NB4 (cell line): ENCODE data around the gene RGS6.
A peak's percentile ranks its signal among the peaks of the same experiment; 100 is the strongest.

Source experiments
- DNase-seq: peaks from one replicate; pipeline ENCODE4 v3.0.0; 2010; ENCODE audit warnings: low read depth
- H3K4me3 ChIP-seq: one replicate; pipeline ENCODE4 v1.5.1; 2011; ENCODE audit warnings: mild to moderate bottlenecking, low read depth, low read length, moderate library complexity
- MYC ChIP-seq: IDR thresholded peaks from 2 replicates; pipeline ENCODE4 v1.6.1; 2011; ENCODE audit warnings: low read depth, low read length
- POLR2A ChIP-seq: IDR thresholded peaks from 2 replicates; pipeline ENCODE4 v1.6.1; 2011; ENCODE audit warnings: mild to moderate bottlenecking; ENCODE audit not compliant: insufficient read length; ENCODE audit errors: extremely low read depth
- TF ChIP-seq, protein P1 (sequence below): IDR thresholded peaks from one replicate; pipeline ENCODE4 v1.5.1; 2012; ENCODE audit warnings: low read depth, low read length
- TF ChIP-seq, protein P2 (sequence below): IDR thresholded peaks from 2 replicates; pipeline ENCODE4 v1.6.1; 2011; ENCODE audit warnings: low read depth, low read length

RGS6 gene

DNA sequence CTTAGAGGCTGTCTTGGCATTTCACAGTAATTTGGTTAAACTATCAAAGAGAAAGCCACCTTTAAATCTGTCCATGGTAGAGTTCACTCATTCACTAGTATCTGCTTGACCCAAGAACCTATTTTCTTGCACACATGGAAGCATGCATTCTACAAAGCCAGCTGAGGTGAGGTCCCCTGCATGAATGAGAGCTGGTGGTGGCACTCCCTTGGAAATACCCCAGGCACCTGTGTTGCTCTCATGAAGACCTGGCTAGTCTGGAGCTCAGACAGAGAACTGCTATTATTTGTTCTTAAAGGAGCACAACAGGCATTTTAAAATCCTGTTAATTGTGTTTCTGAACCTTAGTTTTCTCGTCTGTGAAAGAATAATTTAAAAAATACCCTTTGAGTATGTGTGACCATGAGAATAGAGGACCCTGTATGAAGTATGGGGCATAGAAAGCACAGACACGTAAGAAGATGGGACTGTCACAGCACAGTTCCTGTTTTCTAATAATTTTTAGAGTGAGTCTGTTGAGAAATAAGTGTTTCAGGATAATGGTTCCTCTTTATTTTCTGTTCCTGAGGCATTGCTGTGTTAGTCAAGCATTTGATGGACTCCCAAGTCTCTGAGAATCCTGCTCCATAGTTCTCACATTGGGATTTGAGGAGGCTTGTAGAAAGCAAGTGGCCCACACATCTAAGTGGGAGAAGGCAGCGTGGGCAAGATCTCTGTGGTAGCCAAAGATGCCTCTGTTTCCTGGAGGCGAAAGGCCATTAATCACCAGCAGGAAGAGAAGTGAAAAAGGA, 10.9 kb downstream of the RGS6 start:
- H3K4me3 ChIP-seq: no peak overlapping the region
- TF ChIP-seq, protein P1, sequence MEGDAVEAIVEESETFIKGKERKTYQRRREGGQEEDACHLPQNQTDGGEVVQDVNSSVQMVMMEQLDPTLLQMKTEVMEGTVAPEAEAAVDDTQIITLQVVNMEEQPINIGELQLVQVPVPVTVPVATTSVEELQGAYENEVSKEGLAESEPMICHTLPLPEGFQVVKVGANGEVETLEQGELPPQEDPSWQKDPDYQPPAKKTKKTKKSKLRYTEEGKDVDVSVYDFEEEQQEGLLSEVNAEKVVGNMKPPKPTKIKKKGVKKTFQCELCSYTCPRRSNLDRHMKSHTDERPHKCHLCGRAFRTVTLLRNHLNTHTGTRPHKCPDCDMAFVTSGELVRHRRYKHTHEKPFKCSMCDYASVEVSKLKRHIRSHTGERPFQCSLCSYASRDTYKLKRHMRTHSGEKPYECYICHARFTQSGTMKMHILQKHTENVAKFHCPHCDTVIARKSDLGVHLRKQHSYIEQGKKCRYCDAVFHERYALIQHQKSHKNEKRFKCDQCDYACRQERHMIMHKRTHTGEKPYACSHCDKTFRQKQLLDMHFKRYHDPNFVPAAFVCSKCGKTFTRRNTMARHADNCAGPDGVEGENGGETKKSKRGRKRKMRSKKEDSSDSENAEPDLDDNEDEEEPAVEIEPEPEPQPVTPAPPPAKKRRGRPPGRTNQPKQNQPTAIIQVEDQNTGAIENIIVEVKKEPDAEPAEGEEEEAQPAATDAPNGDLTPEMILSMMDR: no peak
- TF ChIP-seq MYC (no peak), POLR2A (no peak)
- DNase-seq: peak; percentile 13

DNA sequence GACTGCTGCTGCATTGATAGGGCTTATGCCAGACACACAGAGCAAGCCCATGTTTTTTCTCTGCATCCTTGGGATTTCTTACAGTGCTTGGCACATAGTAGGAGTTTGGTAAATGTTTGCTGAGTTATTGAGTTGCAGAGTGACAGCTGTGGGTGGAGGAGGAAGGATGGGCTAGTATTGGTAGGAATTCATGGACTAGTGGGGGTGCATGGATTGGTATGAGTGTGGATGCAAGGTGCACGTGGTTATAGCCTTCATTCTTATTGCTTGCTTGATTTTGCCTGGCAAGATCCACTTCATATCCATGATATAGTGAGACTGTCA, 11.4 kb downstream of the RGS6 start:
- TF ChIP-seq MYC: no peak
- TF ChIP-seq, protein P2, sequence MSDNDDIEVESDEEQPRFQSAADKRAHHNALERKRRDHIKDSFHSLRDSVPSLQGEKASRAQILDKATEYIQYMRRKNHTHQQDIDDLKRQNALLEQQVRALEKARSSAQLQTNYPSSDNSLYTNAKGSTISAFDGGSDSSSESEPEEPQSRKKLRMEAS: no peak
- TF ChIP-seq, protein P1: no peak
- TF ChIP-seq POLR2A: no peak
- DNase-seq: no peak
- no peak overlapping the region for H3K4me3 ChIP-seq

DNA sequence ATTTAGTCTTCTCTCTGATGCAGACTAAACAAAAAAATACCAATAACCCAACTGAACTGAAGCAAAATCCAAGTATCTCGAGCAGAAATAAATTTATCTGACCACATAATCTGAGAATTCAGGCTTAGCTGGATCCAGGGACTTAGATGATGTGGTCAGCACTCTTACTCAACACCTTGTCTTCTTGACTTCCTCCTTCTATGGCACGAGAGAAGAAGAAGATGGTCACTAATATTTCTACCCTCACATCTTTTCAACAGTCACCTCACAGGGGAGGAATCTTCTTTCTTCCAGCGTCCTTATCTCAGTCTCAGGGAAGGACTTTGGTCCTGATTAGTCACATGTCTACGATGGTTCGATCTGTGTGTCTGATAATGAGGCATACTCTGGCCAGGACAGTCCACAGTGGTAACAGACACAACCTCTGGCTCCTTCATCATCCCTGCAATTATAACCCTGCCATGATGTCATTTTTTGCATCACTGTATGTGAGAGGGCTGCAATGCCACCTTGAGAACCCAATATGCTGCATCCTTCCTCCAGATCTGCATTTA, 15.8 kb downstream of the RGS6 start:
- H3K4me3 ChIP-seq: no peak overlapping the region
- peak; percentile 2 for DNase-seq
- TF ChIP-seq MYC (no peak), POLR2A (no peak)
- TF ChIP-seq, protein P1: no peak
- TF ChIP-seq, protein P2: no peak

DNA sequence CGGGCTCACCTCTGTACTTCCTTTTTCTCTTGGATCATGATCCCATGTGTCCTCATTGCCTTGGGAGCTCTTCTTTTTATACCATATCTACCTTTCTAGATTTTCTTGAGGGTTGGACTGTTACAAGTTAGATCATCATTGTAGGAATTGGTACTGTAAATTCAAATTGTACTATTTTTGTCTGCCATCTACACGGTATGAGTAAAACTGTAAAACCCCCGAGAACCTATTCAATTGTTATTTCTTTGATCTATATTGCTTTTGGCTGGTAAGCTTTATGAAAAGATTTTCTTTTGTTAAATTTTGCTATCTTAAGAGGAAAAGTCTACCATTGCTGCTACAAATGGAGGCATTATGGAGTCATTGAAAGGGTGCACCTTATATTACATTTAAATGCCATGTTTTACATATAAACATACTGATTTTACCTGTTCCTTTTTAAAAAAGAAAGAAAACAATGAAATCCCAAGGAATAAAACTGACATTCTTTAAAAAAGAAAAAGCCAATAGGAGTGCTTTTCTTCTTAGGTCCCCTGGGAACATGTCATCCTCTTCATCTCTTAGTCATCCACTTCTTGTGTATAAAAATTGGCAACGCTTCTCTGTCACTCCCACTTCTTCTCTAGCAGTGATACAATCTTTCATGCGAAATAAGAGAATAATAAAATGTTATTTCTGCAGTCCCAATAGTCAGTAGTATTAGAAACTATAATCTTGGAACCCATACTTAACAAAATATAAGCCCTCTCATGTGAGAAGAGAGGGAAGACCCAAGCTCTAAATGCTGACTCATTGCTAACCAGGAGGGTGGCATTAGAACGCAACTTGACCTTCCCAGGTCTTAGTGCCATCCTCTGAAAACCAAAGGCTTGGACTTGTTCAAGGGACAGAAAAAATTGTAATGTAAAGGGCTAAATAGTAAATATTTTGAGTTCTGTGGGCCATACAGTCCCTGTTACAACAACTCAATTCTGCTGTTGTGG, 20.4 kb downstream of the RGS6 start:
- DNase-seq: peak; percentile 2
- TF ChIP-seq, protein P2: no peak
- TF ChIP-seq MYC: no peak
- TF ChIP-seq, protein P1: no peak
- no peak for TF ChIP-seq POLR2A
- no peak overlapping the region for H3K4me3 ChIP-seq

DNA sequence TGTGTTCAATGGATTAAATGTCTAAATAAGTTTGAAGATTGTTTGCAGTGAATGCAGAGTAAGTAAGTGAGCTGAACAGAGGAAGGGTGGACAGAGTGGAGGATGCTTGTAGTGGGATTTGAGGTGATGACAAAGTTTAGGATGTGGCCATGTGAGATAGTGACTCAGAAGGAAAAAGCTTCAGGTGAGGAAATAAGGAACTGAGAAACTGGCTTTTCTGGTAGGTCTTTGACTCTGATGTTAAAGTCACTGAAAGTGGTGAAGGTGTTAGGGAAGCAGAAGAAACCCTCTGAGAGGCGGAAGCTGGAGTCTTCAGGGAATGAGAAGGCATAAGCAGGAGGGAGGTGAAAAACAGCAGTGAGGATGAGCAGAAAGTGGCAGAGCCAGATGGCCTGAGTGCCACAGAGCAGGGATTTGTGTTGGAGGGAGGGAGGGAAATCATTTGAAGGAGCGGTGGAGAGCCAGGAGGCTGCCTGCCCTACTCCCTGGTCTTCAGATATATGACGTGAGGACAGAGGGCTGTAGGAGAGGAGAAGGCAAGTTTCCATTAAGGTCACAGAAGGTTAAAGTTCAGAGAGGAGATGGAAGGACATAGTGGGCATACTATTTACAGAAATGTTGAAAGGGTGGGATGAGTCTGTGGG, 24.8 kb downstream of the RGS6 start:
- no peak overlapping the region for H3K4me3 ChIP-seq
- TF ChIP-seq MYC (no peak), POLR2A (no peak)
- TF ChIP-seq, protein P1: no peak
- TF ChIP-seq, protein P2: no peak

More for the DNA sequence above, 24.8 kb downstream of the RGS6 start:
- no peak for DNase-seq
